Body of pancreas (tissue), 4 donors: ENCODE results near the gene CTDSPL2. TPM values are rescaled to one million over a fixed set of nuclear protein-coding genes. Genes with fewer than 3 reads are reported as not detected.

ENCODE experiments used
- ATAC-seq: fragments of 150-250 bp; one replicate; pipeline ENCODE4 v1.9.1; 2016
- DNase-seq, 4 donors: peaks; one replicate each; pipeline ENCODE4 v3.0.0-alpha.2; 2019
- H3K27ac ChIP-seq, 4 donors: fragments of 200-600 bp; sonication (generic); 1 replicate in 3 of 4; 2 replicates in 1 of 4; pipeline versions ENCODE4 v1.5.1 to v1.6.1; 2016 to 2019; ENCODE audit warnings: mild to moderate bottlenecking in 1 of 4, mixed read lengths in 1 of 4, moderate library complexity in 1 of 4
- H3K27me3 ChIP-seq, 2 donors: fragments of 200-600 bp; sonication (generic); one replicate each; pipeline ENCODE4 v1.6.0; 2016; ENCODE audit warnings: mild to moderate bottlenecking in 1 of 2
- H3K36me3 ChIP-seq, 2 donors: fragments of 200-600 bp; sonication (generic); replicated peaks in 1 of 2; 2 replicates each; pipeline ENCODE4 v1.5.1; 2016; ENCODE audit warnings: low read depth in 2 of 2; ENCODE audit not compliant: insufficient read depth in 1 of 2
- H3K4me1 ChIP-seq: fragments of 200-600 bp; sonication (generic); one replicate; pipeline ENCODE4 v1.6.0; 2016
- H3K4me3 ChIP-seq, 2 donors: fragments of 200-600 bp; sonication (generic); 1 replicate in 1 of 2; 2 replicates in 1 of 2; pipeline ENCODE4 v1.5.1; 2016 to 2019
- H3K9me3 ChIP-seq, 3 donors: fragments of 200-600 bp; sonication (generic); 1 replicate in 2 of 3; 2 replicates in 1 of 3; pipeline ENCODE4 v1.5.1; 2016
- POLR2A ChIP-seq, 3 donors: fragments of 450-650 bp; IDR thresholded peaks; one replicate each; pipeline ENCODE4 v1.6.1; 2016; ENCODE audit warnings: antibody characterized with exemption in 3 of 3, mild to moderate bottlenecking in 2 of 3
- WGBS, 2 donors: methylation state at CpG; one replicate each; pipeline ENCODE4 v1.1.5; 2017; 5-methylcytosine and 5-hydroxymethylcytosine counted together
- intact Hi-C: fragments of 100-400 bp; cut with DNase I; formaldehyde crosslinking; loops from one replicate; pipeline ENCODE4 v1.15.1; 2023
- total RNA-seq, 2 donors: library from RNA; depleted of rRNA; stranded (reverse); fragments of >200 nt; gene quantifications; one replicate each; pipeline ENCODE4 v1.1.0, GENCODE V29; 2016
- TF ChIP-seq, protein P1 (sequence below), 7 experiments: fragments of 450-650 bp in 4 of 7; fragments of 200-600 bp in 3 of 7; sonication (generic) in 3 of 7; IDR thresholded peaks; one replicate each; pipeline ENCODE4 v1.5.1; 2016 to 2019; ENCODE audit warnings: antibody characterized with exemption in 7 of 7

The CTDSPL2 gene
- total RNA-seq, 2 donors from 2014 or later = 5.3 to 10.9 TPM

DNA sequence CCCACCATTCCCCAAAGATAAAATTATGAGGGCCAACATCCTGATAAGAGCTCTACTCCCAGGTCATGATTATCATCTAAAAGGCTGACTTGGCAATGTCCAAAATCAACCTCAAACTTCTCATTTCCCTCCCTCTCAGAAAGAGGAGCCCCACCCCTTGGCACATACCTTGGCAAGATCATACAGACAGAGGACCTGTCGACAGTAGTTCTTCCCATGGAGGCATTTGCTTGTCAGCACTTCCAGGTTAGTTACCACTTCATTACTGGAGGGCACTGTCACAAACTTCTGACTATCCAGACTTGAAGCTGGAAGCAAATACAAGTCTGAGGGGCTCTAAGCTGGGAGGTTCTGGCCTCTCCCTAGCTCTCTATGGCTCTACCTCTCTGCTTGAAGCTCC is 147.3 kb downstream of the CTDSPL2 start:
- no peak overlapping the region for H3K4me3 ChIP-seq
- H3K4me1 ChIP-seq = no peaks in the 10 kb centered on the region
- no peak overlapping the region for H3K27ac ChIP-seq
- WGBS, 2 donors = 58 to 86% methylated on average over 1 of the region's 1 CpG
- no peaks in the 10 kb centered on the region for H3K9me3 ChIP-seq
- ATAC-seq (no peak), DNase-seq (no peak)
- intact Hi-C loops = no loop called here
- peaks cover 0 to 3% of the 10 kb centered on the region in 2 donors for H3K36me3 ChIP-seq
- H3K27me3 ChIP-seq = no peaks in the 10 kb centered on the region
- TF ChIP-seq POLR2A (IDR thresholded peaks at IDR 0.05) = no peak
- TF ChIP-seq, protein P1, sequence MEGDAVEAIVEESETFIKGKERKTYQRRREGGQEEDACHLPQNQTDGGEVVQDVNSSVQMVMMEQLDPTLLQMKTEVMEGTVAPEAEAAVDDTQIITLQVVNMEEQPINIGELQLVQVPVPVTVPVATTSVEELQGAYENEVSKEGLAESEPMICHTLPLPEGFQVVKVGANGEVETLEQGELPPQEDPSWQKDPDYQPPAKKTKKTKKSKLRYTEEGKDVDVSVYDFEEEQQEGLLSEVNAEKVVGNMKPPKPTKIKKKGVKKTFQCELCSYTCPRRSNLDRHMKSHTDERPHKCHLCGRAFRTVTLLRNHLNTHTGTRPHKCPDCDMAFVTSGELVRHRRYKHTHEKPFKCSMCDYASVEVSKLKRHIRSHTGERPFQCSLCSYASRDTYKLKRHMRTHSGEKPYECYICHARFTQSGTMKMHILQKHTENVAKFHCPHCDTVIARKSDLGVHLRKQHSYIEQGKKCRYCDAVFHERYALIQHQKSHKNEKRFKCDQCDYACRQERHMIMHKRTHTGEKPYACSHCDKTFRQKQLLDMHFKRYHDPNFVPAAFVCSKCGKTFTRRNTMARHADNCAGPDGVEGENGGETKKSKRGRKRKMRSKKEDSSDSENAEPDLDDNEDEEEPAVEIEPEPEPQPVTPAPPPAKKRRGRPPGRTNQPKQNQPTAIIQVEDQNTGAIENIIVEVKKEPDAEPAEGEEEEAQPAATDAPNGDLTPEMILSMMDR (IDR thresholded peaks at IDR 0.05) = no peak

Other genes starting within 250 kb of the CTDSPL2 start
- gene FRMD5, start 232.4 kb upstream of the CTDSPL2 start, total RNA-seq = 1 to 10 TPM in 1 of 2 donors, not detected in 1; 1.3 TPM
- gene GOLM2, start 138.9 kb upstream of the CTDSPL2 start, total RNA-seq = 10 to 100 TPM; 40.5 to 50.1 TPM
- 10 to 100 TPM; 38.7 to 66.3 TPM for gene EIF3J, start 109.5 kb downstream of the CTDSPL2 start, total RNA-seq
- 100 to 1,000 TPM in 1 of 2 donors, 10 to 100 TPM in 1; 40.5 to 115 TPM for gene SPG11, start 236.0 kb downstream of the CTDSPL2 start, total RNA-seq